NCI-H2196 treated with DMSO at 0.1 percent for 48 hours (cell line): ENCODE data around the gene TAS2R14.

ENCODE experiments used
- DNase-seq: peaks from one replicate; lab custom pipeline; 2025; ENCODE audit not compliant: unreplicated experiment; lab: John Stamatoyannopoulos, UW

The TAS2R14 gene

DNA sequence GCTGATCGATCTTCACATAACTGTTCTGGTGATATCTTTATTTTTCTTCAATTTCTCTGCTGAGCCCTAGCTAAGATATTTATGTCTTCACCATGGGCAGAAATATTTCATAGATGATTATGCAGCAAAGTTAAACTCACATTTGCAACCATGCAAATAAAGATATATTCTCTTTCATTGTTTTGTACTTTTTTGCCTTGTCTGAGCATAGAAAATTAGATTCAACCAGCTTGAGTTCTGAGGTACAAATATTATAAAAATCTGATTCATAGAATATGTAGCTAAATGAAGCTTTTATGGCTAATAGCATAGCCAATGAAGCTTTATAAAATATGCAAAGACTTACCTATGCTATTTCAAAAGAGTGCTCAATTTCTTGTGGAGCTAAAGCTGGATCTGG, 29.6 kb downstream of the TAS2R14 start, which contains the start of gene TAS2R13:
TAS2R13 (minus strand) TSS at position 101 of the 400 bp plus-strand sequence. CDS start 264 bp downstream, outside the sequence.
- DNase-seq = no peak

- no peak for DNase-seq
Observed at GRCh38 chr12:10904686-10905085, 34.4 kb downstream of the TAS2R14 start.

DNA sequence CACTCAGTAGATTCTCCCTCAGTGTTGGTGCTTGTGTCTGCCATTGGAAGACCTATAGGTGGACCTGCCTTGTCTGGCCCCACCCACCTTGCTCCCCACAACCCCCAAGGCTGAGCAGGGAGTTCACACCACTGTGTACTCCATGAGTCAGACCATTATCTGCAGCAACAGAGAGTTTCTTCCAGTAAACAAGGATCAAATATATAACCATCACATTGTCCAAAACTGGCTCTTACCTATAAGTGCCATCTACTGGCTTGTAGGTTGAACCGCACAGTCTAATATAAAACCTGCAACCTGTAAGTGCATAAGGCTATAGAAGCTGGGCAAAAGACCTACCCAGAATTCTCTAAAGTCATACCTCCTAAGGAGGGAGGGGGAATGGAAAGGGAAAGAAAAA, 37.6 kb downstream of the TAS2R14 start:
- no peak for DNase-seq

- DNase-seq = no peak
Observed at GRCh38 chr12:10900972-10901371, 38.1 kb downstream of the TAS2R14 start.

DNA sequence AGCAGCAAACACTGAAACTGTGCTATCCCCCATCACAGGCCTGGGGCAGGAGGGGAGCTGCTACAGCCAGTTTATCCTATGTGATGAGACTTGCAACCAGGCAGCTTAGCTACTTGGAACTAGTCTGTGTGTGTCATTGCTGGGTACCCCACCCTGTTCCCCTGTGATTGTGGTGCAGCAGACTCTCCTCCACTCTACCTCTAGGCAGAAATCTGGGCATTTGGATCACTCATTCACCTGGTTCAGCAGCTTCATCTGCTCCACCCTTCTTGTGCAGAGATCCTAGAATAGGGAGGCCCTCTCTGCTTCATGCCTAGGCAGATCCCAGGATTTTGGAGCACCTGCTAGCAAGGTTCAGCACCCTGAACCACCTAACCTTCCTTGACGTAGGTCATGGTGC, 38.5 kb downstream of the TAS2R14 start:
- no peak for DNase-seq

DNA sequence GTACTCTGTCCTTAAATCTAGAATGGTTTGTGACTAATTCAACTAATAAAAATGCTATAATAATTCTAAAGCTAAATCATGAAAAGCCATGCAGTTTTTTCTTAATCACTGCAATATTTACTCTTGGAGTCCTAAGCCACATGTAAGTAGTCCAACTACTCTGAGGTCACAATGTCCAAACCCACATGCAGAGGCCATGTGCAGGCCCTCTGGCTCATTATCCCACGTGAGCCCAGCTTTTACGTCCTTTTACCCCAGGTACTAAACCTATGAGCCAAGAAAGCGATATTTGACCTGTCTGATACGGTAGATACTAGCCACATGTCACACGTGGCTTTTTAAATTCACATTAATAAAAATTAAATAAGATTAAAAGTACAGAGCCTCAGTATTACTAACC, 42.2 kb downstream of the TAS2R14 start:
- no peak for DNase-seq

DNA sequence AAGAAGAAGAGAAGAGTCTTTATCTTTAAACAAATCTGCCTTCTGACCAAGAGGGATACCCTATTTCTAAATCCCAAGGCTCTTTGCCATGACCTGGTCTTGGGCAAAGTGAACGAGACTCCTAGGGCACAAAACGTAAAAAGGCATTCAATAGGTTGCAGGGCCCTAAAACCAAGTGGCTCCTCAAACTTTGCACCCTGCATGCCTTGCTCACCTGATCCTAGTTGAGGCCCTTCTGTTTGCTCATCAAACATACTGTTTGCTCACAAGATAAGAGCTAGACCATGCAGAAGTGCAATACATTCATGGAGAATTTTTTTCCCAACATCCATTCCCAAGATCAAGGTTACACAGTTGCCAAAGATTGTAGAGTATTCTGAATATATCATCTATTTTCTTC, 47.1 kb downstream of the TAS2R14 start:
- no peak for DNase-seq

DNA sequence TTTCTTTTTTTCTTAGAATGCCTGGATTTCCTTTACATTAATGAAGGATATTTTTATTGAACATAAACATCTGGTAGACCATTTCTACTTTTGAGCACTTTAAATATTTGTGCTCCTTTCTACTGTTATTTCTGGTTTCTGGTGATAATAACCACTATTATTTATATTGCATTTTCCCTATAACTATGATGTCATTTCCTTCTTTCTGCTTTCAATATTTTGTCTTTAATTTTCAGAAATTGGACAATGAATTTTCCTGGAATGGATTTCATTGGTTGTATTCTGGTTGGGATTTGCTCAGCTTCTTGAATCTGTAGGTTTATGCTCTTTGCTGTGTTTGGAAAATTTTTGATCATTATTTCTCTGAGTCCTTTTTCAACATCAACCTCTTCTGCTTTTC, 49.8 kb downstream of the TAS2R14 start:
- no peak for DNase-seq
